HS-27A (cell line): Measurements from ENCODE around the gene CFAP68.
A peak's percentile ranks its signal among the peaks of the same experiment; 100 is the strongest.
"Not testable (repeated sequence)": the region's sequence is repeated elsewhere in the genome, so short reads cannot be mapped to it uniquely, and the experiment has no call there.

ENCODE experiments used
- DNase-seq: peaks from one replicate; pipeline ENCODE4 v3.0.0-alpha.2; 2012; ENCODE audit warnings: low read depth, missing footprints

The CFAP68 gene

GRCh38 chr11:111918390-111919256, 39.3 kb downstream of the CFAP68 start, which contains the start of gene C11orf52:
Gene C11orf52 (plus strand): TSS chr11:111918913. CDS start chr11:111918973, 60 bp downstream.
- no peak for DNase-seq

GRCh38 chr11:111920908-111921307, 41.6 kb downstream of the CFAP68 start:
- DNase-seq = no peak

GRCh38 chr11:111921541-111922230, 42.3 kb downstream of the CFAP68 start:
- DNase-seq = no peak

GRCh38 chr11:111922803-111923202, 43.5 kb downstream of the CFAP68 start:
- DNase-seq = no peak

- no peak for DNase-seq
Observed at GRCh38 chr11:111923351-111923788, 44.0 kb downstream of the CFAP68 start.

DNA sequence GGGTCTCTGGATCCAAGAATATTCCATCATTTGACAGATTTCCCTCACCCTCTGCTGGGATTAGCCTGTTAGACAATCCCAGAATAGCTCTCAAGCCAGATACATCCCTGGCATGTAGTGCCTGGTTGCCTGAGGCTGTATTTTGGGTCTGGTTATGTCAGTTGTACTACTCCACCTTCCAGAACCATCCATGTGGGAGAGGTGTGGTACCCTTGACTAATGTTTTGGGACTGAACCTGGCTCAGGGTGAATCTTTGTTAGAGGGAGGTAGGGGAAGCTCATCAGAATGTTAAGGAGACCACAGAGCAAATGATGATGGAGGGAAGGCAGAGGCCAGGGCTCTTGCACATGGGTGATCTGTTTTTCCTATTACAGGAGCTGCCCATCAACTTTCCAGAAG, 44.6 kb downstream of the CFAP68 start:
- no peak for DNase-seq

GRCh38 chr11:111925953-111926352, 46.6 kb downstream of the CFAP68 start:
- DNase-seq = no peak

DNA sequence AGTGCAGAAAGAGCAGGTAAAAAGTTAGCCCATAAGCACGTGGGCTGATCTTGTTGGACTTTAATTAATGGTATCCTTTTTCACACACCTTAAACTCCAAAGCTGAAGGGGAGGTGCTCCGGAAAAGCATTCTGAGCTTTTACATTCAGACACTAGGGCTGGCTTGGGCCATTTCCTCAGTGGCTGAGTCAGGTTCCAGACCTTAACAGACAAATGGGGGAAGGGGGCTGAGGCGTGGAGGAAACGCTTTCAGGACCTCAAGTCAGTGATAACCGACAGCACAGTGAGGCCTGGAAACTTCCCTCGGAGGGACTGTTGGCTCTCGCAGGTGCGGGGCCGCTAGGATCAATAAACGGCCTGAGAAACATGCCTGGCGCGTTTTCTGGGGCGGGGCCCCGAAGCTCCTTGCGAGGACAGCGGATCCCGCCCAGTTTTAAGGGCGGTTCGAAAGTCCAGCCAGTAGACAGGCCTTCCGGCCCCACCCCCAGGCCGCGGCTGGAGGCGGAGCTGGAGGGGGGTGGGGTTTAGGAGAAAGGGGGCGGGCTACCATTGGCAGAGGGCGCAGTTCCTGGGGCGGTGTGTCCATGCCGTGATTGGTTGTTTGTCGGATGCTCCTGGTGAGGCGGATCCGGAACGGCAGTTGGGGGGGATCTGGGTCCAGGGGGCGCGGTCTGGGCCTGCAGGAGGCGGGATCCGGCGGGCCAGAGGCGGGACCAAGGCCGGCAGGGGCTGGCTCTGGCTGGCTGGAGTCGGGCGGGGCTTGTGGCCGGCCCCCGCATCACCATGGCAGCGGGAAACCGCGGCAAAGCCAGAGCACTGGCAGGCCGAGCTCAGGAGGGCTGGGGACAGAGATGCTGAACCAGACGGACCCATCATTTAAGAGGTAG, 47.4 kb downstream of the CFAP68 start:
- peak; percentile 69 for DNase-seq

GRCh38 chr11:111930472-111930871, 51.1 kb downstream of the CFAP68 start:
- DNase-seq = no peak

DNA sequence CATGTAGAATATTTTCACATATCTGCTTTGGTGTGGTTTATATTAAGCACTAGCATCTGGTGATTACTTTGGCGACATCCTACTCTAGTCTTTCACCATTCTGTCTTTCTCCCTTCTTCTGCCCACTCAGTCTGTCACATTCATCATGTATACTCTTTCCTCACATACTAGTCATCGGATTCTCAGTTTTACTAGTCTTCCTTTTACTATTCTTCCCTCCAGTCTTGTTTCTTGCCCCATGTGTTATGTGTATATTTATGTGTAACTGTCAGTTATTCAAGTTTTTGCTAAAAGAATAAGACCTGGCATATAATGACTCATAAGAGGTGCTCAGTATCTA, 53.2 kb downstream of the CFAP68 start:
- no peak for DNase-seq

GRCh38 chr11:111933176-111933575, 53.8 kb downstream of the CFAP68 start:
- not testable (repeated sequence) for DNase-seq

GRCh38 chr11:111933872-111934271, 54.5 kb downstream of the CFAP68 start:
- DNase-seq = no peak

GRCh38 chr11:111934306-111934705, 55.0 kb downstream of the CFAP68 start:
- no peak for DNase-seq
